Measurements from ENCODE around the gene CASKIN1.

DNA sequence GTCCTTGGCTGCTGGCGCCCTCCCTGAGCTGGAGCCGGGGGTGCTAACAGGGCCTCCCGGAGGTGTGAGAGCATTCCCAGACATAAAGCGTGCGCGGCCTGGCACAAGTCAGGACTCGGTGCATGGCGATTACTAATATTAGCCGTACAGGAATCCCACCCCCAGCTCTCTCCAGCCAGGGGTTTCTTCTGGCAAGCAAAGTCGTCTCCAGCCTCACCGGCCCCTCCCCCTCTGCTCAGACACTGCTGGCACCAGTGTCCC lies 5.0 kb downstream of the CASKIN1 start:
- TF ChIP-seq CTCF (IDR thresholded peaks at IDR 0.05) (no peak), POLR2AphosphoS5 (IDR thresholded peaks at IDR 0.05; ENCODE audit: low read depth, low read length) (no peak)
- TF ChIP-seq, protein P1, sequence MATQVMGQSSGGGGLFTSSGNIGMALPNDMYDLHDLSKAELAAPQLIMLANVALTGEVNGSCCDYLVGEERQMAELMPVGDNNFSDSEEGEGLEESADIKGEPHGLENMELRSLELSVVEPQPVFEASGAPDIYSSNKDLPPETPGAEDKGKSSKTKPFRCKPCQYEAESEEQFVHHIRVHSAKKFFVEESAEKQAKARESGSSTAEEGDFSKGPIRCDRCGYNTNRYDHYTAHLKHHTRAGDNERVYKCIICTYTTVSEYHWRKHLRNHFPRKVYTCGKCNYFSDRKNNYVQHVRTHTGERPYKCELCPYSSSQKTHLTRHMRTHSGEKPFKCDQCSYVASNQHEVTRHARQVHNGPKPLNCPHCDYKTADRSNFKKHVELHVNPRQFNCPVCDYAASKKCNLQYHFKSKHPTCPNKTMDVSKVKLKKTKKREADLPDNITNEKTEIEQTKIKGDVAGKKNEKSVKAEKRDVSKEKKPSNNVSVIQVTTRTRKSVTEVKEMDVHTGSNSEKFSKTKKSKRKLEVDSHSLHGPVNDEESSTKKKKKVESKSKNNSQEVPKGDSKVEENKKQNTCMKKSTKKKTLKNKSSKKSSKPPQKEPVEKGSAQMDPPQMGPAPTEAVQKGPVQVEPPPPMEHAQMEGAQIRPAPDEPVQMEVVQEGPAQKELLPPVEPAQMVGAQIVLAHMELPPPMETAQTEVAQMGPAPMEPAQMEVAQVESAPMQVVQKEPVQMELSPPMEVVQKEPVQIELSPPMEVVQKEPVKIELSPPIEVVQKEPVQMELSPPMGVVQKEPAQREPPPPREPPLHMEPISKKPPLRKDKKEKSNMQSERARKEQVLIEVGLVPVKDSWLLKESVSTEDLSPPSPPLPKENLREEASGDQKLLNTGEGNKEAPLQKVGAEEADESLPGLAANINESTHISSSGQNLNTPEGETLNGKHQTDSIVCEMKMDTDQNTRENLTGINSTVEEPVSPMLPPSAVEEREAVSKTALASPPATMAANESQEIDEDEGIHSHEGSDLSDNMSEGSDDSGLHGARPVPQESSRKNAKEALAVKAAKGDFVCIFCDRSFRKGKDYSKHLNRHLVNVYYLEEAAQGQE (IDR thresholded peaks at IDR 0.05; ENCODE audit: insufficient read depth in 1 of 2, low read depth in 2 of 2, low read length in 1 of 2), result no peak

All from Panc1 (cell line).